HEK293 (cell line): ENCODE data around the gene SUPT4H1.

ENCODE experiments used
- CTCF ChIA-PET: fragments of 350-600 bp; formaldehyde crosslinking; extraction: SDS; loops from one replicate; lab custom pipeline; 2021; ENCODE audit warnings: antibody characterized with exemption; lab: Yijun Ruan, JAX
- POLR2A ChIA-PET: fragments of 300-600 bp; formaldehyde crosslinking; extraction: SDS; loops from one replicate; lab custom pipeline; 2020; ENCODE audit warnings: antibody characterized with exemption, inconsistent platforms; lab: Yijun Ruan, JAX
- H3K27ac ChIP-seq: fragments of 200-500 bp; sonication (Bioruptor generic); 2 replicates; pipeline ENCODE4 v1.5.1; 2014; ENCODE audit warnings: low read depth, low read length, control low read depth, inconsistent platforms; ENCODE audit errors: extremely low read depth
- H3K36me3 ChIP-seq, 2 experiments: fragments of 200-500 bp in 1 of 2; sonication (Bioruptor generic) in 1 of 2; 1 replicate in 1 of 2; 2 replicates in 1 of 2; pipeline ENCODE4 v1.5.1; 2014 to 2017; ENCODE audit warnings: inconsistent platforms in 2 of 2, low read length in 2 of 2; ENCODE audit not compliant: control insufficient read depth in 2 of 2, insufficient read depth in 1 of 2
- H3K4me1 ChIP-seq: fragments of 200-500 bp; sonication (Bioruptor generic); 2 replicates; pipeline ENCODE4 v1.5.1; 2014; ENCODE audit warnings: mild to moderate bottlenecking, low read length, inconsistent platforms; ENCODE audit not compliant: control insufficient read depth, insufficient read depth
- H3K4me3 ChIP-seq: 2 replicates; pipeline ENCODE4 v1.5.1; 2011; ENCODE audit warnings: low read depth, mild to moderate bottlenecking, control low read depth, low read length, moderate library complexity
- H3K9me3 ChIP-seq: fragments of 200-500 bp; sonication (Bioruptor generic); 2 replicates; pipeline ENCODE4 v1.5.1; 2014; ENCODE audit warnings: low read depth, low read length, inconsistent platforms; ENCODE audit not compliant: control insufficient read depth, insufficient read depth
- GFI1B ChIP-seq: fragments of 450-650 bp; formaldehyde crosslinking; IDR thresholded peaks from 2 replicates; pipeline ENCODE4 v1.5.1; 2016; ENCODE audit warnings: missing biosample characterization, missing genetic modification characterization
- GLI2 ChIP-seq: fragments of 450-650 bp; formaldehyde crosslinking; IDR thresholded peaks from 2 replicates; pipeline ENCODE4; 2017; ENCODE audit warnings: missing biosample characterization, missing genetic modification characterization, low read depth, borderline replicate concordance
- GLI4 ChIP-seq: fragments of 450-650 bp; formaldehyde crosslinking; IDR thresholded peaks from 2 replicates; pipeline ENCODE4 v1.5.1; 2016; ENCODE audit warnings: missing biosample characterization, missing genetic modification characterization
- INSM2 ChIP-seq: fragments of 450-650 bp; formaldehyde crosslinking; IDR thresholded peaks from 2 replicates; pipeline ENCODE4 v1.5.1; 2016; ENCODE audit warnings: missing biosample characterization, missing genetic modification characterization
- KLF7 ChIP-seq: fragments of 450-650 bp; formaldehyde crosslinking; IDR thresholded peaks from 2 replicates; pipeline ENCODE4 v1.5.1; 2016; ENCODE audit warnings: missing biosample characterization, missing genetic modification characterization, borderline replicate concordance
- MEIS1 ChIP-seq: sonication (generic); formaldehyde crosslinking; IDR thresholded peaks from 2 replicates; pipeline ENCODE4 v1.8.1; 2022; ENCODE audit warnings: missing genetic modification reagents, mild to moderate bottlenecking, borderline replicate concordance
- TCF7L2 ChIP-seq: IDR thresholded peaks from 2 replicates; pipeline ENCODE4 v1.6.1; 2011; ENCODE audit warnings: low read depth, mild to moderate bottlenecking, inconsistent platforms, low read length, moderate library complexity, borderline replicate concordance
- ZBTB20 ChIP-seq: fragments of 450-650 bp; formaldehyde crosslinking; IDR thresholded peaks from 2 replicates; pipeline ENCODE4 v1.5.1; 2016; ENCODE audit warnings: missing biosample characterization, missing genetic modification characterization
- ZBTB8A ChIP-seq: fragments of 450-650 bp; formaldehyde crosslinking; IDR thresholded peaks from 2 replicates; pipeline ENCODE4 v1.5.1; 2016; ENCODE audit warnings: missing biosample characterization, missing genetic modification characterization
- ZEB2 ChIP-seq: fragments of 450-650 bp; formaldehyde crosslinking; IDR thresholded peaks from 2 replicates; pipeline ENCODE4 v1.5.1; 2016; ENCODE audit warnings: missing biosample characterization, missing genetic modification characterization
- ZFP3 ChIP-seq: fragments of 450-650 bp; formaldehyde crosslinking; IDR thresholded peaks from 2 replicates; pipeline ENCODE4 v1.5.1; 2016; ENCODE audit warnings: low read depth, missing biosample characterization, missing genetic modification characterization
- ZNF138 ChIP-seq: fragments of 450-650 bp; formaldehyde crosslinking; IDR thresholded peaks from 2 replicates; pipeline ENCODE4 v1.5.1; 2016; ENCODE audit warnings: missing biosample characterization, missing genetic modification characterization, borderline replicate concordance
- ZNF140 ChIP-seq: fragments of 450-650 bp; formaldehyde crosslinking; IDR thresholded peaks from 2 replicates; pipeline ENCODE4 v1.5.1; 2016; ENCODE audit warnings: missing biosample characterization, missing genetic modification characterization
- ZNF157 ChIP-seq: fragments of 450-650 bp; formaldehyde crosslinking; IDR thresholded peaks from 2 replicates; pipeline ENCODE4 v1.5.1; 2016; ENCODE audit warnings: missing biosample characterization, missing genetic modification characterization
- ZNF174 ChIP-seq: fragments of 450-650 bp; formaldehyde crosslinking; IDR thresholded peaks from 2 replicates; pipeline ENCODE4 v1.5.0; 2017; ENCODE audit warnings: missing biosample characterization, mild to moderate bottlenecking, missing genetic modification characterization
- ZNF175 ChIP-seq: fragments of 450-650 bp; formaldehyde crosslinking; IDR thresholded peaks from 2 replicates; pipeline ENCODE4 v1.5.1; 2016; ENCODE audit warnings: missing biosample characterization, missing genetic modification characterization
- ZNF202 ChIP-seq: fragments of 450-650 bp; formaldehyde crosslinking; IDR thresholded peaks from 2 replicates; pipeline ENCODE4 v1.5.1; 2016; ENCODE audit warnings: missing biosample characterization, missing genetic modification characterization, borderline replicate concordance
- ZNF274 ChIP-seq, 2 experiments: fragments of 200-500 bp in 1 of 2; fragments of 450-650 bp in 1 of 2; sonication (Bioruptor generic) in 1 of 2; formaldehyde crosslinking in 1 of 2; IDR thresholded peaks; 2 replicates each; pipeline versions ENCODE4 v1.5.1 to v1.6.1; 2014 to 2016; ENCODE audit warnings: borderline replicate concordance in 1 of 2, inconsistent platforms in 1 of 2, low read length in 1 of 2, missing biosample characterization in 1 of 2, missing genetic modification characterization in 1 of 2
- ZNF302 ChIP-seq: fragments of 450-650 bp; formaldehyde crosslinking; IDR thresholded peaks from 2 replicates; pipeline ENCODE4 v1.5.1; 2016; ENCODE audit warnings: missing biosample characterization, missing genetic modification characterization, low read depth
- ZNF391 ChIP-seq: fragments of 450-650 bp; formaldehyde crosslinking; IDR thresholded peaks from 2 replicates; pipeline ENCODE4 v1.5.1; 2016; ENCODE audit warnings: low read depth, missing biosample characterization, missing genetic modification characterization, borderline replicate concordance
- ZNF394 ChIP-seq: fragments of 450-650 bp; formaldehyde crosslinking; IDR thresholded peaks from 2 replicates; pipeline ENCODE4 v1.5.1; 2016; ENCODE audit warnings: missing biosample characterization, missing genetic modification characterization, mild to moderate bottlenecking, moderate library complexity, borderline replicate concordance
- ZNF416 ChIP-seq: fragments of 450-650 bp; formaldehyde crosslinking; IDR thresholded peaks from 2 replicates; pipeline ENCODE4 v1.5.1; 2016; ENCODE audit warnings: missing biosample characterization, missing genetic modification characterization
- ZNF426 ChIP-seq: fragments of 450-650 bp; formaldehyde crosslinking; IDR thresholded peaks from 2 replicates; pipeline ENCODE4 v1.5.1; 2017; ENCODE audit warnings: missing biosample characterization, missing genetic modification characterization, mild to moderate bottlenecking, inconsistent platforms, moderate library complexity
- ZNF510 ChIP-seq: fragments of 450-650 bp; formaldehyde crosslinking; IDR thresholded peaks from 2 replicates; pipeline ENCODE4 v1.5.1; 2018; ENCODE audit warnings: mild to moderate bottlenecking, missing genetic modification characterization, missing biosample characterization; ENCODE audit not compliant: insufficient replicate concordance
- ZNF513 ChIP-seq: fragments of 450-650 bp; IDR thresholded peaks from 2 replicates; pipeline ENCODE4 v1.5.1; 2018; ENCODE audit warnings: missing biosample characterization, missing genetic modification characterization
- ZNF529 ChIP-seq: fragments of 450-650 bp; formaldehyde crosslinking; IDR thresholded peaks from 2 replicates; pipeline ENCODE4 v1.5.1; 2017; ENCODE audit warnings: missing genetic modification characterization, missing biosample characterization; ENCODE audit not compliant: insufficient replicate concordance
- ZNF610 ChIP-seq: fragments of 450-650 bp; formaldehyde crosslinking; IDR thresholded peaks from 2 replicates; pipeline ENCODE4 v1.5.1; 2016; ENCODE audit warnings: missing biosample characterization, missing genetic modification characterization, borderline replicate concordance
- ZNF624 ChIP-seq: fragments of 450-650 bp; formaldehyde crosslinking; IDR thresholded peaks from 2 replicates; pipeline ENCODE4 v1.5.1; 2017; ENCODE audit warnings: missing biosample characterization, missing genetic modification characterization
- ZNF660 ChIP-seq: fragments of 450-650 bp; IDR thresholded peaks from 2 replicates; pipeline ENCODE4 v1.5.1; 2018; ENCODE audit warnings: missing biosample characterization, mild to moderate bottlenecking, missing genetic modification characterization
- ZNF785 ChIP-seq: fragments of 450-650 bp; formaldehyde crosslinking; IDR thresholded peaks from 2 replicates; pipeline ENCODE4 v1.5.1; 2016; ENCODE audit warnings: missing biosample characterization, missing genetic modification characterization
- ZNF791 ChIP-seq: fragments of 450-650 bp; formaldehyde crosslinking; IDR thresholded peaks from 2 replicates; pipeline ENCODE4 v1.5.1; 2016; ENCODE audit warnings: missing biosample characterization, missing genetic modification characterization
- ZNF830 ChIP-seq: fragments of 450-650 bp; IDR thresholded peaks from 2 replicates; pipeline ENCODE4 v1.5.0; 2018; ENCODE audit warnings: missing biosample characterization, missing genetic modification characterization, low read depth, mild to moderate bottlenecking, moderate library complexity
- ZSCAN4 ChIP-seq: fragments of 450-650 bp; formaldehyde crosslinking; IDR thresholded peaks from 2 replicates; pipeline ENCODE4 v1.5.1; 2017; ENCODE audit warnings: missing biosample characterization, missing genetic modification characterization

SUPT4H1 gene

GRCh38 chr17:58352596-58353388 is 791 bp upstream of the SUPT4H1 start (continued):
- TF ChIP-seq ZBTB20 (tag by site-specific recombination) (no peak), MEIS1 (no peak), ZNF140 (tag by site-specific recombination) (no peak), ZNF416 (tag by site-specific recombination) (no peak), ZNF510 (tag by site-specific recombination) (no peak), KLF7 (tag by site-specific recombination) (no peak), ZNF610 (peak; percentile 36; the same call in 1 of the 2 replicates), ZNF394 (no peak), ZNF830 (tag by site-specific recombination) (no peak), ZNF174 (tag by site-specific recombination) (no peak), TCF7L2 (0 out of 2 replicates have a peak, but pooled peaks have one; percentile 13), ZNF624 (tag by site-specific recombination) (no peak), ZEB2 (tag by site-specific recombination) (no peak; the same call in 1 of the 2 replicates), ZNF157 (no peak), ZNF660 (tag by site-specific recombination) (peak; percentile 63; the same call in 1 of the 2 replicates), ZSCAN4 (tag by site-specific recombination) (no peak), ZNF274 (IDR thresholded peaks at IDR 0.05; ENCODE audit: low read length) (no peak), ZNF274 (tag by site-specific recombination; IDR thresholded peaks at IDR 0.05; ENCODE audit: borderline replicate concordance) (no peak), ZNF175 (tag by site-specific recombination) (no peak), ZBTB8A (tag by site-specific recombination) (no peak), GLI4 (no peak), INSM2 (tag by site-specific recombination) (peak; percentile 66), ZNF791 (tag by site-specific recombination) (no peak), ZFP3 (no peak), ZNF529 (tag by site-specific recombination) (no peak)

GRCh38 chr17:58351182-58351581 is 819 bp downstream of the SUPT4H1 start:
- H3K36me3 ChIP-seq = peaks cover 33 to 68% of the 10 kb centered on the region in 2 experiments
- POLR2A ChIA-PET = interaction anchor here (0.6 to 4.6 kb wide), 13 partner anchors 8 to 491 kb away, joined by 4 to 130 read pairs (median 11); partner anchors contain the start of gene RNF43
- no peak overlapping the region for H3K27ac ChIP-seq
- no peaks in the 10 kb centered on the region for H3K9me3 ChIP-seq
- peaks cover 9% of the 10 kb centered on the region for H3K4me1 ChIP-seq
- CTCF ChIA-PET = interaction anchor here (0.7 to 3.6 kb wide), 11 partner anchors 14 to 100 kb away, joined by 3 to 15 read pairs (median 7); partner anchors contain the start of gene RNF43
- peak overlapping the region; percentile 93 for H3K4me3 ChIP-seq
- TF ChIP-seq ZNF426 (tag by site-specific recombination) = no peak
- TF ChIP-seq GLI2 (tag by site-specific recombination) = no peak
- TF ChIP-seq ZNF157 = no peak
- TF ChIP-seq ZNF138 (tag by site-specific recombination) = no peak
- TF ChIP-seq ZNF391 = no peak
- no peak for TF ChIP-seq ZNF302 (tag by site-specific recombination)
- TF ChIP-seq ZNF202 (tag by site-specific recombination) = no peak
- no peak for TF ChIP-seq GFI1B (tag by site-specific recombination)
- no peak for TF ChIP-seq ZSCAN4 (tag by site-specific recombination)
- no peak for TF ChIP-seq ZNF513 (tag by site-specific recombination)
- no peak for TF ChIP-seq ZNF785
